Embryonic facial prominence (tissue), 1 donor: ENCODE data around the gene MRPL33.

Experiments
- DNase-seq: peaks from one replicate; pipeline ENCODE4 v3.0.0-alpha.2; 2016; ENCODE audit errors: extremely low spot score

The MRPL33 gene

DNA sequence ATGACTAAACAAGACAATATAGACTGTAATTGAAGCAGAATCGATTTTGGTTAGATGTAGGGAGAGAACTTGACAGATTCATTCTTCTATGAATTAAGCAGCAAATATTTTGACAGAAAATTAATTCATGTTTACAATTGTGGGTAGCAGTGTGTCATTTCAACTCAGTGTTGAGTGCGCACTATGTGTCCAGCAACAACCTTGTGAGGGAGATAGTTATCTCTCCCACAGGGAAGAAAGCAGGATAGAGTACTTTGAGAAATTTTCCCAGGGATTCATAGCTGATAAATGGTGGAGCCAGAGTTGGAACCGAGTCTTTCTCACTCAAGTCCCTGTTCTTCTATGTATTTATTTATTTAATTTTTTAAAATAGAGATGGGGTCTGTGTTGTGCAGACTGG, 5.2 kb downstream of the MRPL33 start:
- no peak for DNase-seq

- no peak for DNase-seq
These were observed 8.0 kb downstream of the MRPL33 start for GRCh38 chr2:27779417-27780055.

DNA sequence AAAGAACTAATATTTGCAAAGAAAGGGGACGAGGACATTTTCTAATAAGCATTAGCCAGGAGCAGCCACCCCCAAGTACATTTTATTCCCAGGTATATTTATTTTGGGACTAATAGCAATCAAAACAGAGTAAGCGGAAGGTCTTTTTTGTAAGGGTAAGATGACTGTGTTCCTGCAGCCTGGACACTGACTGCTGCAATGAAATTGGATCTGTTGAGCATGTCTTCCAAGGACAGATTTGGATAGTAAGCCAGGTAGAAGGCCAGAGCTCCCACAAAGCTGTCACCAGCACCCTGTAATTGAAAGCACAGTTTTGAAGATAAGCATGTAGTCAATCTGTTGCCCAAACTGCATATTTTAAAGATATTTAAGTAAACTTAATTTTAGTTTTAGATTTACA, 10.0 kb downstream of the MRPL33 start:
- no peak for DNase-seq

GRCh38 chr2:27782701-27783100, 11.2 kb downstream of the MRPL33 start:
- DNase-seq: no peak

- DNase-seq: no peak
These were observed 19.3 kb downstream of the MRPL33 start for GRCh38 chr2:27790796-27791195.

- no peak for DNase-seq
These were observed 21.2 kb downstream of the MRPL33 start for GRCh38 chr2:27792759-27793158.

DNA sequence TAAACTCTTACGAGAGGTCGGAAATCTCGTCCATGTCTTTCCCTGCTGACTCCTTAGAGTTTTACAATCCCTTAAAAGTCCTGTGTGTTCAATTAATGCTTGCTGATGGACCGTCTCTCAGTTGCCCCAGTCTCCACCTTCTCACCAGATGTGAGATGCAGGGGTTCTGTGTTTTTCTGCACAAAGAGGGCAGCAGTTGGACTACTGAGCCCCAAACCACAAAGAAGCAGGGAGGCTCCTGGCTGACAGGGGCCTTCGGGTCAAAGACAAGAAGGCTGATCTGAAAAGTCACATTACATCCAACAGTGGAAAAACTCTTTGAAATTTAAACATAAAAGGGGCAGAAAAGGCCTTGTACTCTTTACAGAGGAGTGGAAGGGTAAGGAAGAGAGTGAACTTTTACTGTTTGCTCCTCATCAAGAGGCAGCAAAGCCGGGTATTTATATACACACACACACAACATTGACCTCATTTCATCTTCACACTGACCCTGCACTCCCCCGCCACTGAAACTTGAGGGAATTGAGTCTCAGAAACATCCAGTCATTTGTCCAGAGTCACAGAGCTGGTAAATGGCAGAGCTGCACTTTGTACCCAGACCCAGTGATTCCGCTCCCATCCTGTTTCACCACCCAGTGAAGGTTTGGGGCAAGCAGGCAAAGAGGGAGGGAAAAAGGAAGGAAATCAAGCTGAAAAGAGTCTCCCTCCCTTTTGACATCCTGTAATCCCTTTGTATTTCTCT, 23.7 kb downstream of the MRPL33 start:
- no peak for DNase-seq

DNA sequence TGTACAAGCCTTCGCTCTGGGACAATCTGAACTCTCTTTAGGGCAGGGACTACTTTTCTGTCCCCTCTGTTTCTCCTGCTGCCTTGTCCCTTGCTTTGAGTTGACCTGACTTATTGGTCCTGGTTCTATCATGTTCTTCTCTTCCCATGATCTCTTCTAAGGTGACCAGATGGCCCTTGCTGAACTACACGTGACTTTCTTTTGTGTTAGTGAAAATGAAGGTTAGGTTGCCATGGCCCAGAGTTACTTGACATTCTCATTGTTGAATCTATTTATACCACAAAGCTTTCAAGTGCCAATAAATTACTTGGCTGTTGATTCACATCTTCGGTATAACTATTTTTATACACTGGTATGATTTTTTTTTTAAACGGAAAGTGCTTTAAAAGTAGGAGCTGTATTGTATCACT, 24.4 kb downstream of the MRPL33 start:
- DNase-seq: no peak

GRCh38 chr2:27796791-27797765, 25.6 kb downstream of the MRPL33 start:
- no peak for DNase-seq

DNA sequence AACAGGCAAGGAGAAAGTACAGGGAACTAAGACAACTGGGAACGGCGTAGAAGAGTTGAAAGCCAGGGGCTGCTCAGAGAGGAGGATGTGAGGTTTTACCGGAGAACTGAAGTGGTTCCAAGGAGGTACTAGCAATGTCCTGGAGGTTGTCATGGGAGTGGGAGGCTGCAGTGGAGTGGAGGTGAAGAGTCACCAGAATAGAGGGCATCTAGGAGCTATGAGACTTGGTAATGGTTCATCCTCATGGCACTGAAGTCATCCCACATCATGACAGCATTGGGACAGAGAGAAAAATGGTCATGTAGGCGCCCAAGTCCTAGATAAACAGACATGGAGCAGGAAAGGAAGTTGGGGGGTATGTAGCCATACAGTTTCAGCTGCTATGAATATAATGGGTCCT, 26.3 kb downstream of the MRPL33 start:
- no peak for DNase-seq

- no peak for DNase-seq
These were observed 27.0 kb downstream of the MRPL33 start for GRCh38 chr2:27798486-27798885.

- peak; percentile 75 for DNase-seq
These were observed 27.6 kb downstream of the MRPL33 start for GRCh38 chr2:27798948-27799645.

DNA sequence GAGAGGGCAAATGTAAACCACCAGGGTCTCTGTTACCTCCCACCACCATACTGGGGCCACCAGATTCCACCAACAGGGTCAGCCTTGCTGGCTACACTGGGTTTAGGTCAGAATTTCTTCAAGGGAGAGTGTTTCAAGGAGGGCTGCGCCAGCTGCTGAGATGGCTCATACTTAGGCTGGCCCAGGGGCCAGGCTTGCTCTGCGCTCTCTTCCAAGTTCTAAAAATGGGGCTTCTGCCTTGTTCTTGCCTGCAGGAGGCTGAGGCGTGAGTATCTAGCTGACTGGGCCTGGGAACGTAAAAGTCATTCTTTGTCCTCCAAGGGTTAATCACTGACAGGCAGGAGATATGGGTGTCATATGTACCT, 28.1 kb downstream of the MRPL33 start:
- no peak for DNase-seq

DNA sequence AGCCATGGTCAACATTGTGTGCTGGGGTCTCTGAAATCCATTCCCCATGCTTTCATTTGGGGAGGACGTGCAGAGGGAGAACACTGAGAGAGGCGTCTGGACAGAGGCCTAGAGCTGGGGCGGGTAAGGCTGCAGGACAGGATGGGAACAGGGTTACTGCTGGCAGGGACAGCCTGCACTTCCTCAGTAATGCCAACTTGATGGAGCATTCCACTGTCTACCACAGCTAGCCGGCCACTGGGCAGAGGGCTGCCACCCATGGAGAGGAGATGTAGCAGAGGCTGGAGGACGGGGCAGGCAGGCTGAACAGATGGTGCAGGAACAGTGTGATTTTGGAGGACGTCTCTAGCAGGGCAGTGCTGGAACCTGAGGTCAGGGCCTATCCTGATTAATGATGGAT, 29.3 kb downstream of the MRPL33 start:
- no peak for DNase-seq

GRCh38 chr2:27802547-27802946, 31.0 kb downstream of the MRPL33 start:
- no peak for DNase-seq

GRCh38 chr2:27803046-27803445, 31.5 kb downstream of the MRPL33 start:
- no peak for DNase-seq

- DNase-seq: no peak
These were observed 32.6 kb downstream of the MRPL33 start for GRCh38 chr2:27804146-27804545.

- DNase-seq: no peak
These were observed 33.7 kb downstream of the MRPL33 start for GRCh38 chr2:27805180-27805579.

DNA sequence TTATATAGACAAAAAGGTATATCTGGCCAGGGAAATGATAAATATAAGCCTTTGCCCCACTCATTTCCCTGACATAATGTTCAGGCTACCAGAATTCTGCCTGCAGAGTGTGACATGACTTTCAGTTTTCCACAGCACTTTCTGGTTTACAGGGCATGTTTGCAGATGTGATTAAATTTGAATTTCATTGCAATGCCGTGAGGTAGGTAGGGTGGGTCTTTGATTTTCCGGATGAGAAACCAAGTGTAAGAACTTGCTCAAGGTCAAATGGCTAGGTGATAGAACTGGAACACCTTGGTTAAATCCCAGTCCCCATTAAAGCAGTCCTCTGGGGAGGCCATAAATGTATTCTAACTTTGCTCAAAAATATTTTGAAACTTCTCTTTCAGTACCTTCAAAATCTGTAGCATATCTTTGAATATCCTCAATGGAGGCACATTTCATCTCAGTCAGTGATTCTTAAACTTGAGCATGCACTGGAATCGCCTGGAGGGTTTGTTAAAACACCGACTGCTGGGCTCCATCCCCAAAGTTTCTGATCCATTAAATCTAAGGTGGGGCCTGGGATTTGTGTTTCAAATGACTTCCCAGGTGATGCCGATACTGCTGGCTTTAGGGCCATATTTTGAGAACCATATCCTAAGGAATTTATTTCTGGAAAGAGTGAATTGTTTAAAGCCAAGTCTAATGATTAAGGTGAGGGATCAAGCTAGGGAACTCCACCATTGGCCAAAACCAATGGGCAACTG, 35.0 kb downstream of the MRPL33 start:
- DNase-seq: no peak

DNA sequence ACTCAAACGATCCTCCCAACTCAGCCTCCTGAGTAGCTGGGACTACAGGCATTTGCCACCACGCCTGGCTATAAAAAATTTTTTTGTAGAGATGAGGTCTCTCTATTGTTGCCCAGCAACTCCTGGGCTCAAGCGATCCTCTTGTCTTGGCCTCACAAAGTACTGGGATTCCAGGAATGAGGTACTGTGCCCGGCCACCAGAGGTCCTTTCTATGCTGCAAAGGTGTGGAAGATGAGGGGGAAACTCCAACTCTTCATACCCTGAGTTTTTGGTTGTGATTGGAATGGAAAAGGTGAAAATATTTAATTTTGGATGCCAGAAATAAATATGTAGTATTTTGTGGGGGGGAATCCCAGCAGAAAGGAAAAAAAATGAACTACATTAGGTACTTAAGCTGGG, 36.0 kb downstream of the MRPL33 start:
- DNase-seq: no peak

GRCh38 chr2:27808418-27808817, 36.9 kb downstream of the MRPL33 start:
- DNase-seq: no peak
